Neural cell (in vitro differentiated cells): ENCODE results near the gene EIF2D. TPM values are rescaled to one million over a fixed set of nuclear protein-coding genes. Genes with fewer than 3 reads are reported as not detected.

Experiments
- H2AFZ ChIP-seq: fragments of 200-600, 300-800 bp; sonication (generic), shearing (Covaris generic); 2 replicates; pipeline ENCODE4 v1.6.0; 2014; ENCODE audit warnings: low read depth, mild to moderate bottlenecking, antibody characterized with exemption, low read length, moderate library complexity
- H3F3A ChIP-seq: fragments of 200-600 bp; shearing (Covaris generic); 2 replicates; pipeline ENCODE4 v1.6.1; 2016; ENCODE audit warnings: mild to moderate bottlenecking, moderate library complexity, mixed read lengths, antibody characterized with exemption, low read length; ENCODE audit not compliant: insufficient read depth, poor library complexity, severe bottlenecking
- H3K27ac ChIP-seq: fragments of 200-600, 300-800 bp; sonication (generic), shearing (Covaris generic); 2 replicates; pipeline ENCODE4 v1.5.1; 2014; ENCODE audit warnings: mild to moderate bottlenecking, low read length, moderate library complexity
- H3K27me3 ChIP-seq: fragments of 300-800, 200-600 bp; sonication (generic), shearing (Covaris generic); 2 replicates; pipeline ENCODE4 v1.6.0; 2014; ENCODE audit warnings: mild to moderate bottlenecking, low read depth, low read length, moderate library complexity; ENCODE audit not compliant: insufficient read depth
- H3K36me3 ChIP-seq: fragments of 300-800, 200-600 bp; sonication (generic), shearing (Covaris generic); 2 replicates; pipeline ENCODE4 v1.5.1; 2014; ENCODE audit warnings: mild to moderate bottlenecking, antibody characterized with exemption, low read length, moderate library complexity; ENCODE audit not compliant: insufficient read depth
- H3K4me2 ChIP-seq: fragments of 300-800, 200-600 bp; sonication (generic), shearing (Covaris generic); 2 replicates; pipeline ENCODE4 v1.6.0; 2014; ENCODE audit warnings: mild to moderate bottlenecking, low read length
- H3K4me3 ChIP-seq: fragments of 300-800, 200-600 bp; sonication (generic), shearing (Covaris generic); 2 replicates; pipeline ENCODE4 v1.5.1; 2014; ENCODE audit warnings: mild to moderate bottlenecking, low read length, moderate library complexity
- H3K79me2 ChIP-seq: fragments of 200-600 bp; shearing (Covaris generic); replicated peaks from 2 replicates; pipeline ENCODE4 v1.6.0; 2014; ENCODE audit warnings: mild to moderate bottlenecking, low read length, moderate library complexity; ENCODE audit not compliant: insufficient read depth
- H3K9ac ChIP-seq: fragments of 300-800, 200-600 bp; sonication (generic), shearing (Covaris generic); 2 replicates; pipeline ENCODE4 v1.6.1; 2016; ENCODE audit warnings: mild to moderate bottlenecking, low read length, mixed read lengths
- H3K9me2 ChIP-seq: fragments of 200-600 bp; shearing (Covaris generic); 2 replicates; pipeline ENCODE4 v1.6.1; 2016; ENCODE audit warnings: mild to moderate bottlenecking, low read length, mixed read lengths; ENCODE audit not compliant: insufficient read depth
- H3K9me3 ChIP-seq: fragments of 200-600, 300-800 bp; sonication (generic), shearing (Covaris generic); 2 replicates; pipeline ENCODE4 v1.6.1; 2016; ENCODE audit warnings: mild to moderate bottlenecking, mixed run types, low read length, moderate library complexity, mixed read lengths
- H4K20me1 ChIP-seq: fragments of 200-600 bp; shearing (Covaris generic); 2 replicates; pipeline ENCODE4 v1.6.1; 2016; ENCODE audit warnings: mild to moderate bottlenecking, mixed run types; ENCODE audit not compliant: insufficient read depth
- CTCF ChIP-seq: fragments of 450-650 bp; IDR thresholded peaks from 2 replicates; pipeline ENCODE4 v1.5.1; 2014; ENCODE audit warnings: antibody characterized with exemption, mild to moderate bottlenecking, moderate library complexity; ENCODE audit not compliant: poor library complexity, severe bottlenecking
- EP300 ChIP-seq: fragments of 450-650 bp; conservative IDR thresholded peaks from 2 replicates; pipeline ENCODE4 v1.6.1; 2014; ENCODE audit warnings: antibody characterized with exemption, mild to moderate bottlenecking, moderate library complexity; ENCODE audit not compliant: poor library complexity, severe bottlenecking
- EZH2 ChIP-seq: fragments of 200-600, 300-800 bp; shearing (Covaris generic), sonication (generic); IDR thresholded peaks from 2 replicates; pipeline ENCODE4 v1.6.1; 2014; ENCODE audit warnings: antibody characterized with exemption, low read length, borderline replicate concordance, mild to moderate bottlenecking; ENCODE audit not compliant: insufficient read depth, poor library complexity, severe bottlenecking
- MXI1 ChIP-seq: fragments of 450-650 bp; conservative IDR thresholded peaks from 2 replicates; pipeline ENCODE4 v1.6.1; 2014; ENCODE audit warnings: antibody characterized with exemption, mild to moderate bottlenecking; ENCODE audit not compliant: poor library complexity, severe bottlenecking
- POLR2AphosphoS5 ChIP-seq: IDR thresholded peaks from 2 replicates; pipeline ENCODE4 v1.6.1; 2012
- RAD21 ChIP-seq: fragments of 450-650 bp; conservative IDR thresholded peaks from 2 replicates; pipeline ENCODE4 v1.6.1; 2014; ENCODE audit warnings: antibody characterized with exemption, mild to moderate bottlenecking, moderate library complexity
- REST ChIP-seq: IDR thresholded peaks from 2 replicates; pipeline ENCODE4 v1.6.1; 2012; ENCODE audit warnings: borderline replicate concordance
- SMC3 ChIP-seq: fragments of 450-650 bp; conservative IDR thresholded peaks from 2 replicates; pipeline ENCODE4 v1.6.1; 2014; ENCODE audit warnings: antibody characterized with exemption, mild to moderate bottlenecking, moderate library complexity; ENCODE audit not compliant: poor library complexity
- TAF1 ChIP-seq: IDR thresholded peaks from 2 replicates; pipeline ENCODE4 v1.6.1; 2012; ENCODE audit warnings: low read depth
- polyA plus RNA-seq: library from polyadenylated mRNA; depleted of rRNA; stranded (reverse); fragments of >200 nt; gene quantifications from 2 replicates; pipeline ENCODE4 v1.2.3, GENCODE V29; 2014

EIF2D gene
- polyA plus RNA-seq, 1 donor from 2014 or later = 37.1 TPM

GRCh38 chr1:206635080-206635977 is 23.1 kb upstream of the EIF2D start, which contains the start of gene DYRK3 (continued):
- TF ChIP-seq EZH2 = no peak

- H3K36me3 ChIP-seq = no peaks in the 10 kb centered on the region
- H3K9me3 ChIP-seq = no peaks in the 10 kb centered on the region
- H4K20me1 ChIP-seq = no peaks in the 10 kb centered on the region
- peaks cover 4% of the 10 kb centered on the region for H3K79me2 ChIP-seq
- H3F3A ChIP-seq = no peaks in the 10 kb centered on the region
- peak overlapping the region; percentile 54 for H3K4me2 ChIP-seq
- peak overlapping the region; percentile 96 for H3K4me3 ChIP-seq
- no peaks in the 10 kb centered on the region for H3K9me2 ChIP-seq
- no peak overlapping the region for H2AFZ ChIP-seq
- no peak for TF ChIP-seq EZH2
- TF ChIP-seq SMC3 = peak; percentile 93
- TF ChIP-seq CTCF = peak; percentile 90
- TF ChIP-seq RAD21 = peak; percentile 82
- TF ChIP-seq REST = no peak
- TF ChIP-seq MXI1 = no peak
- no peak overlapping the region for H3K27ac ChIP-seq
- H3K27me3 ChIP-seq = no peaks in the 10 kb centered on the region
- H3K9ac ChIP-seq = no peak overlapping the region
Measured at GRCh38 chr1:206634365-206635079, 22.3 kb upstream of the EIF2D start.

GRCh38 chr1:206633708-206634121 is 21.4 kb upstream of the EIF2D start:
- Histone ChIP-seq H3K9ac (no peak overlapping the region), H2AFZ (no peak overlapping the region), H3K4me3 (no peak overlapping the region)

More at GRCh38 chr1:206633708-206634121, 21.4 kb upstream of the EIF2D start:
- H3K79me2 ChIP-seq = peaks cover 4% of the 10 kb centered on the region
- H3K36me3 ChIP-seq = no peaks in the 10 kb centered on the region
- no peak overlapping the region for H3K4me2 ChIP-seq
- no peak overlapping the region for H3K27ac ChIP-seq
- H3K9me3 ChIP-seq = no peaks in the 10 kb centered on the region
- H3K27me3 ChIP-seq = no peaks in the 10 kb centered on the region
- no peaks in the 10 kb centered on the region for H3F3A ChIP-seq
- TF ChIP-seq EP300 (no peak), TAF1 (no peak), MXI1 (no peak), REST (no peak), CTCF (no peak), POLR2AphosphoS5 (no peak), RAD21 (no peak), SMC3 (no peak), EZH2 (no peak)
- H4K20me1 ChIP-seq = no peaks in the 10 kb centered on the region
- no peaks in the 10 kb centered on the region for H3K9me2 ChIP-seq
